Astrocyte of the spinal cord (primary cell): ENCODE measurements around the gene GABBR2.

Experiments used
- DNase-seq: peaks from one replicate; pipeline ENCODE4 v3.0.0; 2011; ENCODE audit warnings: low read depth, low spot score
- H3K4me3 ChIP-seq: 2 replicates; pipeline ENCODE4 v1.5.1; 2011; ENCODE audit warnings: low read depth, mild to moderate bottlenecking, low read length, moderate library complexity
- CTCF ChIP-seq: IDR thresholded peaks from 2 replicates; pipeline ENCODE4 v1.5.1; 2012; ENCODE audit warnings: low read depth, mild to moderate bottlenecking, low read length, inconsistent platforms
- in situ Hi-C: cut with HindIII; loops from 2 replicates; pipeline ENCODE4 v1.10.0; 2017; ENCODE audit warnings: low sequenced_read_pairs

GABBR2 gene

GRCh38 chr9:98614941-98615340 is 93.8 kb downstream of the GABBR2 start:
- no peak for DNase-seq
- TF ChIP-seq CTCF = no peak
- no peak overlapping the region for H3K4me3 ChIP-seq
- in situ Hi-C loops = no loop called here

GRCh38 chr9:98612061-98612752 is 96.5 kb downstream of the GABBR2 start:
- in situ Hi-C loops = no loop called here
- no peak for DNase-seq
- H3K4me3 ChIP-seq = no peak overlapping the region
- TF ChIP-seq CTCF = no peak

- in situ Hi-C loops = no loop called here
- TF ChIP-seq CTCF = no peak
Observed at GRCh38 chr9:98611319-98611718, 97.4 kb downstream of the GABBR2 start.

GRCh38 chr9:98610711-98611110 is 98.0 kb downstream of the GABBR2 start:
- TF ChIP-seq CTCF = no peak
- no peak overlapping the region for H3K4me3 ChIP-seq
- in situ Hi-C loops = no loop called here
- DNase-seq = no peak

More at GRCh38 chr9:98611319-98611718, 97.4 kb downstream of the GABBR2 start:
- H3K4me3 ChIP-seq = no peak overlapping the region
- DNase-seq = no peak

GRCh38 chr9:98610211-98610610 is 98.5 kb downstream of the GABBR2 start:
- in situ Hi-C loops = no loop called here
- no peak overlapping the region for H3K4me3 ChIP-seq
- peak; percentile 16 for DNase-seq
- TF ChIP-seq CTCF = no peak

- in situ Hi-C loops = no loop called here
- H3K4me3 ChIP-seq = no peak overlapping the region
- DNase-seq = no peak
- TF ChIP-seq CTCF = no peak
Observed at GRCh38 chr9:98609646-98610045, 99.1 kb downstream of the GABBR2 start.
